Colon (tissue), 2 donors: Measurements from ENCODE around the gene SDK1.

Source experiments
- FAIRE-seq: peaks from 2 replicates; lab custom pipeline; 2012; peaks lifted over from hg19 to GRCh38; lab: Jason Lieb, UNC
- donor health status: control.
- donor health status: control.

Gene SDK1

GRCh38 chr7:3591944-3592343, 290.9 kb downstream of the SDK1 start:
- FAIRE-seq, result no peak

GRCh38 chr7:3592401-3593134, 291.5 kb downstream of the SDK1 start:
- FAIRE-seq, result no peak

- no peak for FAIRE-seq
Observed at GRCh38 chr7:3594901-3595300, 293.8 kb downstream of the SDK1 start.

- FAIRE-seq, result no peak
Observed at GRCh38 chr7:3598854-3599253, 297.8 kb downstream of the SDK1 start.

GRCh38 chr7:3605222-3605621, 304.2 kb downstream of the SDK1 start:
- no peak for FAIRE-seq

GRCh38 chr7:3606436-3606835, 305.4 kb downstream of the SDK1 start:
- no peak for FAIRE-seq

- no peak for FAIRE-seq
Observed at GRCh38 chr7:3607847-3608246, 306.8 kb downstream of the SDK1 start.

GRCh38 chr7:3616306-3616705, 315.3 kb downstream of the SDK1 start:
- FAIRE-seq, result no peak

GRCh38 chr7:3630081-3630480, 329.0 kb downstream of the SDK1 start:
- FAIRE-seq, result no peak

- no peak for FAIRE-seq
Observed at GRCh38 chr7:3634396-3634795, 333.3 kb downstream of the SDK1 start.

GRCh38 chr7:3636131-3636860, 335.2 kb downstream of the SDK1 start:
- no peak for FAIRE-seq

- FAIRE-seq, result no peak
Observed at GRCh38 chr7:3639253-3639652, 338.2 kb downstream of the SDK1 start.

GRCh38 chr7:3641582-3641981, 340.5 kb downstream of the SDK1 start:
- no peak for FAIRE-seq

- no peak for FAIRE-seq
Observed at GRCh38 chr7:3643091-3643490, 342.0 kb downstream of the SDK1 start.

GRCh38 chr7:3648276-3648675, 347.2 kb downstream of the SDK1 start:
- no peak for FAIRE-seq

GRCh38 chr7:3649250-3649649, 348.2 kb downstream of the SDK1 start:
- no peak for FAIRE-seq

GRCh38 chr7:3649678-3650440, 348.8 kb downstream of the SDK1 start:
- FAIRE-seq, result no peak

GRCh38 chr7:3650844-3651243, 349.8 kb downstream of the SDK1 start:
- FAIRE-seq, result no peak

- no peak for FAIRE-seq
Observed at GRCh38 chr7:3655635-3656034, 354.6 kb downstream of the SDK1 start.

GRCh38 chr7:3657206-3657605, 356.2 kb downstream of the SDK1 start:
- FAIRE-seq, result no peak

- FAIRE-seq, result no peak
Observed at GRCh38 chr7:3668743-3669142, 367.7 kb downstream of the SDK1 start.

GRCh38 chr7:3670898-3671297, 369.8 kb downstream of the SDK1 start:
- no peak for FAIRE-seq

GRCh38 chr7:3673524-3673923, 372.5 kb downstream of the SDK1 start:
- no peak for FAIRE-seq
